ENCODE data around the gene SLC6A19.

The SLC6A19 gene

DNA sequence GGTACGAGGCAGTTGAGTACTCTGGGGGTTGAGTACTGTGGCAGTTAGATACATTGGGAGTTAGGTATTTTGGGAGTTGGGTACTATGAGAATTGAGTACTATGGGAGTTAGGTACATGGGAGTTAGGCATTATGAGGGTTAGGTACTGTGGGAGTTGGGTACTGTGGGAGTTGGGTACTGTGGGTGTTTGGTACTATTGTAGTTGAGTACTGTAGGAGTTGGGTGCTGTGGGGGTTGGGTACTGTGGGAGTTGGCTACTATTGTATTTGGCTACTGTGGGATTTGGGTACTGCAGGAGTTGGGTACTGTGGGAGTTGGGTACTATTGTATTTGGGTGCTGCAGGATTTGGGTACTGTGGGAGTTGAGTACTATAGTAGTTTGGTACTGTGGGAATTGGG, 4.8 kb upstream of the SLC6A19 start:
- Histone ChIP-seq H3K27me3 (ENCODE audit: control insufficient read depth in 1 of 2, insufficient read depth in 2 of 2, low read length in 2 of 2) (peaks cover 22 to 29% of the 10 kb centered on the region in 2 donors), H3K36me3 (ENCODE audit: control insufficient read depth in 2 of 2, insufficient read depth in 2 of 2, low read length in 2 of 2) (no peaks in the 10 kb centered on the region), H3K4me3 (ENCODE audit: low read length in 2 of 2) (no peak overlapping the region)

DNA sequence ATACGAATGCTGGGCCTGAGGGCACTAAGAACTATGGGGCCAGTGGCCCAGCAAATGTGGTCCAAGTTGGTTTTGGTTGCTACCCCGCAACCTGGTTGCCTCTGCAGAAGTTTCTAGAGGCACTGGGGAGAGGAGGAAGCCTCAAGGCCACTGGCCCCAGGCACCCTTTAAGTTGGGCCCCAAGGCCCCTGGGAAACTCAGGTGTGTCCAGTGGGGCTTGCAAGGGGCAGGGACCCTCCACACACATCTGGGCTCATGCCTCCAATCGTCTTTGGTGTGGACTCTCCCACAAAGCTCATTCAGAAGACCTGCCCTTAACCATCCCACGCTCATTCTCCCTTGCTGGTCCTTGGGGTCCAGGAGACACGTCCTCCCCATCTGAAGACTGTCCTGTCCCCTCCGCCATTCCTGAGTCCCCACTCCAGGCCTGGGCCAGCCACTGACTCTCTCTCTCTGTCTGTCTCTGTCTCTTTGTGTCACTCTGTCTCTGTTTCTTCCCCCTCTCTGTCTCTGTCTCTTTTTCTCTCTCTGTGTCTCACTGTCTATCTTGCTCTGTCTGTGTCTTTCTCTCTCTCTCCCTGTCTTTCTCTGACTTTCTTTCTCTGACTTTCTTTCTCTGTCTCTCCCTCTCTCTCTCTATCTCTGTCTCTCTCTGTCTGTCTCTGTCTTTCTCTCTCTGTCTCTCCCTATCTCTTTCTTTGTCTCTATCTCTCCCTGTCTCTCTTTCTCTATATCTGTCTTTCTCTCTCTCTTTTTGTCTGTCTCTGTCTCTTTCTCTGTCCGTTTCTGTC, 3.3 kb upstream of the SLC6A19 start:
- no peak overlapping the region for H3K27ac ChIP-seq (ENCODE audit: low read length)
- peaks cover 0 to 4% of the 10 kb centered on the region in 2 donors for H3K9me3 ChIP-seq (ENCODE audit: control insufficient read depth in 2 of 2, low read length in 2 of 2)
- no peaks in the 10 kb centered on the region for H3K36me3 ChIP-seq (ENCODE audit: control insufficient read depth in 2 of 2, insufficient read depth in 2 of 2, low read length in 2 of 2)
- no peak overlapping the region for H3K9ac ChIP-seq (ENCODE audit: low read length in 2 of 2)
- no peaks in the 10 kb centered on the region for H3K4me1 ChIP-seq (ENCODE audit: control insufficient read depth, insufficient read depth, low read length)
- peaks cover 22 to 27% of the 10 kb centered on the region in 2 donors for H3K27me3 ChIP-seq (ENCODE audit: control insufficient read depth in 1 of 2, insufficient read depth in 2 of 2, low read length in 2 of 2)
- H3K4me3 ChIP-seq (ENCODE audit: low read length in 2 of 2): no peak overlapping the region

More for the DNA sequence above, 4.8 kb upstream of the SLC6A19 start:
- H3K27ac ChIP-seq (ENCODE audit: low read length): no peak overlapping the region
- no peaks in the 10 kb centered on the region for H3K4me1 ChIP-seq (ENCODE audit: control insufficient read depth, insufficient read depth, low read length)
- peaks cover 0 to 4% of the 10 kb centered on the region in 2 donors for H3K9me3 ChIP-seq (ENCODE audit: control insufficient read depth in 2 of 2, low read length in 2 of 2)
- no peak overlapping the region for H3K9ac ChIP-seq (ENCODE audit: low read length in 2 of 2)

DNA sequence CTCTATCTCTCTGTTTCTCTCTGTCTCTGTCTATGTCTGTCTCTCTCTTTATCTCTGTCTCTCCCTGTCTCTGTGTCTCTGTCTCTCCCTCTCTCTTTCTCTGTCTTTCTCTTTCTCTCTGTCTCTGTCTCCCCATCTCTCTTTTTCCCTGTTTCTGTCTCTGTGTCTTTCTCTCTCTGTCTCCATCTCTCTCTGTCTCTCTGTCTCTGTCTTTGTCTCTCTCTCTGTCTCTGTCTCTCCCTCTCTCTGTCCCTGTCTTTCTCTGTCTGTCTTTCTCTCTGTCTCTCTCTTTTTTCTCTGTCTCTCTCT, 2.1 kb upstream of the SLC6A19 start:
- Histone ChIP-seq H3K4me1 (ENCODE audit: control insufficient read depth, insufficient read depth, low read length) (no peaks in the 10 kb centered on the region), H3K9me3 (ENCODE audit: control insufficient read depth in 2 of 2, low read length in 2 of 2) (peaks cover 0 to 4% of the 10 kb centered on the region in 2 donors), H3K36me3 (ENCODE audit: control insufficient read depth in 2 of 2, insufficient read depth in 2 of 2, low read length in 2 of 2) (no peaks in the 10 kb centered on the region), H3K9ac (ENCODE audit: low read length in 2 of 2) (no peak overlapping the region), H3K27me3 (ENCODE audit: control insufficient read depth in 1 of 2, insufficient read depth in 2 of 2, low read length in 2 of 2) (peaks cover 22 to 27% of the 10 kb centered on the region in 2 donors), H3K27ac (ENCODE audit: low read length) (no peak overlapping the region), H3K4me3 (ENCODE audit: low read length in 2 of 2) (no peak overlapping the region)

DNA sequence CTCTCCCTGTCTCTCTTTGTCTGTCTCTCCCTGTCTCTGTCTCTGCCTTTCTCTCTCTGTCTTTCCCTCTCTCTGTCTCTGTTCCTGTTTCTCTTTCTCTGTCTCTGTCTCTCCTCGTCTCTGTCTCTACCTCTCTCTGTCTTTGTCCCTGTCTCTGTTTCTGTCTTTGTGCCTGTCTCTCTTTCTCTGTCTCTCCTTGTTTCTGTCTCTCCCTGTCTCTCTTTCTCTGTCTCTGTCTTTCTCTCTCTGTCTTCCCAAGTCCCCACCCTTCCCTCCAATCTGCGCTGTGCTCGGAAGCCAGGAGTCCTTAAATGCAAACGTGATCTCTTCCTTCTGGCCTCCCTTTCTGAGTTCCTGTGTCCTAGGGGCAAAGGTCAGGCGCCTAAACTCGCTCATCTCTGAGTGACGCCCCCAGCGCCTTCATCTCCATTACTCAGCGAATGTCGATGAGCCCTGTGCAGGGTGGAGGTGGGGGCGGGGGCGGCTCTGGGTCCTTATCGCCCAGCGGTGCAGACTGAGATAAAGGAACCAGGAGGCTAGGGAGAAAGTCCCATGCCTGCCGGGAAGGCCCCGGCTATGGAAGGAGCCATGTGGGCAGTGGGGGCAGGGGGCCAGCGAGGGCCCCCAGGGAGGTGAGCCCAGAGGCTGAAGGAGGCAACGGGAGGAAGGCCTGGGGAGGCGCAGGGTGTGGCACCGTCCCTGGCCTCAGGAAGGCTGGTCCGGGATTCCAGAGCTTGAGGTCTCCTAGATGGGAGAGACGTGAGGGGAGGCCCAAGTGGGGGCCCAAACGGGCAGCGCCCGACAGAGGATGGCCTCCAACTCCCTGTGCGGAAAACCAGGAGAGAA, 1.5 kb upstream of the SLC6A19 start:
- H3K9ac ChIP-seq (ENCODE audit: low read length in 2 of 2): no peak overlapping the region
- no peaks in the 10 kb centered on the region for H3K9me3 ChIP-seq (ENCODE audit: control insufficient read depth in 2 of 2, low read length in 2 of 2)
- peaks cover 22 to 23% of the 10 kb centered on the region in 2 donors for H3K27me3 ChIP-seq (ENCODE audit: control insufficient read depth in 1 of 2, insufficient read depth in 2 of 2, low read length in 2 of 2)
- H3K4me1 ChIP-seq (ENCODE audit: control insufficient read depth, insufficient read depth, low read length): no peaks in the 10 kb centered on the region
- no peaks in the 10 kb centered on the region for H3K36me3 ChIP-seq (ENCODE audit: control insufficient read depth in 2 of 2, insufficient read depth in 2 of 2, low read length in 2 of 2)
- no peak overlapping the region for H3K4me3 ChIP-seq (ENCODE audit: low read length in 2 of 2)
- H3K27ac ChIP-seq (ENCODE audit: low read length): no peak overlapping the region

DNA sequence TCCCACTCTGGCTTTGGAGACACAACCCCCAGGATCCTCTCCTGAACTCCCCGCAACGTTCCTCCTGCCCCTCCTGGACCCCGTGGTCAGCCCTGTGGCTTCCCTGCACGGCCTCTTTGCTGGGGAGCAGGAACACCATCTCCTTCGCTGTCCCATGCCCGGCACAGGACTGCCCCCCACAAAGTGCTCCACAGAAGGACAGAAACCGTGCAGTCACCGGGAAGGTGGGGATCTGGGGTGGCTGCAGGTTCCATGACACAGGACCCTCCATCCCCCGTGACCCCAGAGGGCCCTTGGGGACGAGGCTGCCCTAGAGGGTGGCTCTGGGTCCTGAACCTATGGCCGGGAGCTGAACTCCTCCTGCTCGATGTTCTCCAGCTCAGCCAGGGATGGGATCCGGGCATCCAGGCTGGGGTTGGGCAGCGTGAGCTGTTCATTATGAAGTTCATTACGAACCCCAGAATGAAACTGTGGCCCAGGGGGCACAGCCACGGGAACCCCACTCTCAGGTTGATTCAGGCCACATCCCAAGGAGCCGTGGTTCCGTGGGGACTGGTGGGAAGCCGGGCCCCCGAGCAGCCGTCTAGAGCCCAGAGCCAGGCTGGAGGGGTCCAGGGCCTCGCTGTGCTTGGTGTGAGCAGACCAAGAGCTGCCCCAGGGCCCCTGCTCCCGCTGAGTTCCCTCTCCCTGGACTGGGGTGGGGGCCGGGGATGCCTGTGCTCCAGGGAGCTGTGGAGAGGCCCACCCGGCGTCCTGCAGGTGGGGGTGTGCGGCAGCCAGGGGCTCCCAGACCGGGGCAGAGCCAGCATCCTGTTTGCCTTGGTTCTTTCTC, 684 bp upstream of the SLC6A19 start:
- Histone ChIP-seq H3K27me3 (ENCODE audit: control insufficient read depth in 1 of 2, insufficient read depth in 2 of 2, low read length in 2 of 2) (peaks cover 17% of the 10 kb centered on the region in 2 donors), H3K27ac (ENCODE audit: low read length) (no peak overlapping the region), H3K4me3 (ENCODE audit: low read length in 2 of 2) (no peak overlapping the region), H3K36me3 (ENCODE audit: control insufficient read depth in 2 of 2, insufficient read depth in 2 of 2, low read length in 2 of 2) (no peaks in the 10 kb centered on the region), H3K4me1 (ENCODE audit: control insufficient read depth, insufficient read depth, low read length) (no peaks in the 10 kb centered on the region), H3K9ac (ENCODE audit: low read length in 2 of 2) (no peak overlapping the region), H3K9me3 (ENCODE audit: control insufficient read depth in 2 of 2, low read length in 2 of 2) (no peaks in the 10 kb centered on the region)

DNA sequence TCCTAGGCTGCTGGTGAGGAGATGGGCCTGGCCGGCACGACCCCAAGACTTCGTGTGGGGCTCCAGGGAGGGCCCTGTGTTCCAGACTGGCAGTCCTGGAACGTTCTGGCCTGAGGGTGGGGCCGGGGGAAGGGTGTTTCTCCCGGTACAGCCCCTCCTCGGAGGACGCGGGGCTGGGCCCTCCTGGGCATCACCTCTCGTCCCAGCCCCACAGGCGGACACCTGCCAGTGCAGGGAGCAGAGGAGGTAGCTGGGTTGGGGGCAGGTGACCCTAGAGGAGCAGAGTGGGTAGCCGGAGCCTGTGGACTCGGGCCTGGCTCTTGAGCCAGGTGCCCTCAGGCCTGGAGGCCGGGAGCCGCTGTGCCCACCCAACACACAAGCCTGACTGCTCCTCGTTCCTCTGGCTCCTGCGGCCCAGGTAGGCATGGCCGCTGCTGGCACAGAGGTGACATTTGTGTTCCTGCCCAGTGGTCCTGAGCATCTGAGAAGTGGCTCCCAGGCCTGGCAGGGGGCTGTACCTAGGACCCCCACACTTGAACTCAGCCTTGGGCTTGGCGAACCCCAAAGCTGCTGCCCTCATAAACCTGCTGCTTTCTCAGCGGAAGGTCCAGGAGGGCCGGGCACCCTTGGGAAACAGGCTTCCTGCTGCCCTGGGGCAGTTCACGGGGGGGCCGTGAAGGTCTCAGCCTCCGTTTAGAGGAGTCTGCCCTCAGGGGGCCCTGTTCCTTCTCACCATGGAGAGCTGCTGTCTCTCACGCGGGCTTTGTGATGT, 817 bp downstream of the SLC6A19 start:
- Histone ChIP-seq H3K9me3 (ENCODE audit: control insufficient read depth in 2 of 2, low read length in 2 of 2) (no peaks in the 10 kb centered on the region), H3K27me3 (ENCODE audit: control insufficient read depth in 1 of 2, insufficient read depth in 2 of 2, low read length in 2 of 2) (peaks cover 7 to 12% of the 10 kb centered on the region in 2 donors), H3K4me1 (ENCODE audit: control insufficient read depth, insufficient read depth, low read length) (no peaks in the 10 kb centered on the region), H3K36me3 (ENCODE audit: control insufficient read depth in 2 of 2, insufficient read depth in 2 of 2, low read length in 2 of 2) (no peaks in the 10 kb centered on the region), H3K4me3 (ENCODE audit: low read length in 2 of 2) (no peak overlapping the region), H3K9ac (ENCODE audit: low read length in 2 of 2) (no peak overlapping the region), H3K27ac (ENCODE audit: low read length) (no peak overlapping the region)

DNA sequence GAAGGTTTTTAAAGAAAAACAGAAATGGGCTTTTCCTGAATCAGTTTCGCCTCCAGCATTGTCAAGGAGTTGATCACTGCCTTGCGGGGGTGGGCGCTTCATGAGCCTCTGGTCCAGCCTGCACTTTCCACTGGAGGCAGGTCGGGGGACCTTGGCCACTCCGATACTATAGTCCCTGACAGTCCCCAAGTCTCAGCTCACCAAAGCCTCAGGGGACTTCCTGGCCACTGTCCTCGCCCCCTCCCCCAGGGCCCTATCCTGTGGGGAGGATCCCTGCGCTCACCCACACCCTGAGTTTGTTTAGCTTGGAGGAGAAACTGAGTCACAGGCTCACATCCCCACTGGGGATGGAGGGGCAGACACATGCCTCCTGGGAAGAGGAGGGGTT, 1.4 kb downstream of the SLC6A19 start:
- Histone ChIP-seq H3K9ac (ENCODE audit: low read length in 2 of 2) (no peak overlapping the region), H3K27me3 (ENCODE audit: control insufficient read depth in 1 of 2, insufficient read depth in 2 of 2, low read length in 2 of 2) (peaks cover 5 to 17% of the 10 kb centered on the region in 2 donors), H3K36me3 (ENCODE audit: control insufficient read depth in 2 of 2, insufficient read depth in 2 of 2, low read length in 2 of 2) (no peaks in the 10 kb centered on the region), H3K9me3 (ENCODE audit: control insufficient read depth in 2 of 2, low read length in 2 of 2) (no peaks in the 10 kb centered on the region), H3K4me1 (ENCODE audit: control insufficient read depth, insufficient read depth, low read length) (no peaks in the 10 kb centered on the region), H3K4me3 (ENCODE audit: low read length in 2 of 2) (no peak overlapping the region), H3K27ac (ENCODE audit: low read length) (no peak overlapping the region)

DNA sequence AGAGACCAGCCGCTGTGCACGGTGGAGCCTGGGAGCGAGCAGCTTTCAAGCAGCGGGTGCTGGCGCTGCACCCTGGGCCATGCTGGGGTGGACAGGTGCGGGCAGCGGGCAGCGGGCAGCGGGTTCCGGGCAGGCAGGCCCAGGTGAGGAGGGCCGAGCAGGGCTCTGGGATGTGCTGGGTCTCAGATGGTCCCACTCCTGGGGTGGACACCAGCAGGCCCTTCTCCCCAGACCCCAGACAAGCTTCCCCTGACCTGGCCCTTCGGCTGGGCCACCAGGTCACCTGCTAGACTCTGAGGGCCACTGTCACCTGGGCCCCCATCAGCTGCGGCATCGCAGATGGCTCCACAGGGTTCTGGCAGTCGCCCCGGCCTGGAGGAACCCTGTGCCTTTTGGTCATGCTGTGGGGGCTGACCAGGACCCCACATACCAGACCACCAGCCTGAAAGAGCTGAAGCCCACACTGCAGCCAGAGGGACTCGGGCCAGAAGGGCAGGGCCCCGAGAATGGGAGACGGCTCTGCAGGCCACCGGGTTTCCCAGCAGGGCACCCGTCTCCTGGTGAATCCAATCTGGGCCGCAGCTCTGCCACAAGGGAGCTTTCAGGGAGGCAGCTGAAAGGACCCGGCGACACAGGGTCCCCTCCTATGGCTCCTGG, 2.0 kb downstream of the SLC6A19 start:
- H3K9ac ChIP-seq (ENCODE audit: low read length in 2 of 2): no peak overlapping the region
- H3K27ac ChIP-seq (ENCODE audit: low read length): no peak overlapping the region
- no peaks in the 10 kb centered on the region for H3K36me3 ChIP-seq (ENCODE audit: control insufficient read depth in 2 of 2, insufficient read depth in 2 of 2, low read length in 2 of 2)
- H3K27me3 ChIP-seq (ENCODE audit: control insufficient read depth in 1 of 2, insufficient read depth in 2 of 2, low read length in 2 of 2): peaks cover 0 to 14% of the 10 kb centered on the region in 2 donors
- no peaks in the 10 kb centered on the region for H3K4me1 ChIP-seq (ENCODE audit: control insufficient read depth, insufficient read depth, low read length)
- H3K4me3 ChIP-seq (ENCODE audit: low read length in 2 of 2): no peak overlapping the region
- no peaks in the 10 kb centered on the region for H3K9me3 ChIP-seq (ENCODE audit: control insufficient read depth in 2 of 2, low read length in 2 of 2)

DNA sequence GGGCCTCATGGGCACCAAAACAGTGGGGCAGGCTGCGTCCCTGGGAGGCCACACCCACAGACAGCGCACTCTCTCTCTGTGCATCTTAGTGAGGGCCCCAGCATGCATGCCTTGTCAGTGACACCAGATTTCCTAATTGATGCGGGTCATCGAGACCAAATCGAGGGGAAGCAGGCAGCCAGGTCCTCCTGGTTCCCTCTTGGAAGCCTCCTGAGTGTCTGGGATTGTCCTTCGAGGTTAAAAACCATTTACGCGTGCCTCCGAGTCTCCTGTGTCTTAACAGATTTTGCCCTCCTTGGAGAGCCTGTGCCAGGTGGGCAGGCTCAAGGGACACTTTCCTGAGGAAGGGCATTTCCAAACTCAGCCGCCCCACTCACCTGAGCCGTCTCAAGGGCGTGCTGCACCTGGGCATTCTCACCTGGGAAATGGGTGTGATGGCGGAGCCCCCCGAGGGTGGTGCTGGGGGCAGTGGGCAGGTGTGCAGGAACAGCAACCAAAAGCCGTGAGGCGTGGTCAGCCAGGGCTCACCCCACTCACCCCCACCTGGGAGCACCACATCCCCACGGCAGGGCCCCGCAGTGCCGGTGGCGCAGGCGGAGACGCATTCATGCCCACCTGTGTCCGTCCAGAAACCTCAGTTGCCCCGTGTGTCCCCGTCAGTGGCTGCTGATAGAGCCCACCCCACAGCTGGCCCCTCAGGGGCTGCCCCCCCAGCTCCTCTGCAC, 2.7 kb downstream of the SLC6A19 start:
- Histone ChIP-seq H3K9me3 (ENCODE audit: control insufficient read depth in 2 of 2, low read length in 2 of 2) (no peaks in the 10 kb centered on the region), H3K27ac (ENCODE audit: low read length) (no peak overlapping the region), H3K27me3 (ENCODE audit: control insufficient read depth in 1 of 2, insufficient read depth in 2 of 2, low read length in 2 of 2) (peaks cover 0 to 14% of the 10 kb centered on the region in 2 donors), H3K4me3 (ENCODE audit: low read length in 2 of 2) (no peak overlapping the region), H3K9ac (ENCODE audit: low read length in 2 of 2) (no peak overlapping the region), H3K36me3 (ENCODE audit: control insufficient read depth in 2 of 2, insufficient read depth in 2 of 2, low read length in 2 of 2) (no peaks in the 10 kb centered on the region), H3K4me1 (ENCODE audit: control insufficient read depth, insufficient read depth, low read length) (no peaks in the 10 kb centered on the region)
